GM10248 (cell line): ENCODE results near the gene MPPED1.

Experiments used
- CTCF ChIA-PET: fragments of 300-600 bp; sonication (Branson Sonifier 250); formaldehyde crosslinking; extraction: SDS; loops from one replicate; lab custom pipeline; 2021; ENCODE audit warnings: antibody characterized with exemption; lab: Yijun Ruan, JAX
- POLR2A ChIA-PET: fragments of 350-650 bp; sonication (Branson Sonifier 250); formaldehyde crosslinking; extraction: SDS; loops from one replicate; lab custom pipeline; 2020; ENCODE audit warnings: antibody characterized with exemption; lab: Yijun Ruan, JAX
- DNase-seq: peaks from one replicate; pipeline ENCODE4 v3.0.0; 2012; ENCODE audit errors: extremely low spot score
- TF ChIP-seq, protein P1 (sequence below): IDR thresholded peaks from 2 replicates; pipeline ENCODE4 v1.5.1; 2012; ENCODE audit warnings: mild to moderate bottlenecking, low read depth; ENCODE audit errors: extremely low read depth, missing control alignments, control extremely low read depth

Gene MPPED1

GRCh38 chr22:43427296-43428004, 15.6 kb downstream of the MPPED1 start:
- CTCF ChIA-PET, result no interaction called here
- TF ChIP-seq, protein P1, sequence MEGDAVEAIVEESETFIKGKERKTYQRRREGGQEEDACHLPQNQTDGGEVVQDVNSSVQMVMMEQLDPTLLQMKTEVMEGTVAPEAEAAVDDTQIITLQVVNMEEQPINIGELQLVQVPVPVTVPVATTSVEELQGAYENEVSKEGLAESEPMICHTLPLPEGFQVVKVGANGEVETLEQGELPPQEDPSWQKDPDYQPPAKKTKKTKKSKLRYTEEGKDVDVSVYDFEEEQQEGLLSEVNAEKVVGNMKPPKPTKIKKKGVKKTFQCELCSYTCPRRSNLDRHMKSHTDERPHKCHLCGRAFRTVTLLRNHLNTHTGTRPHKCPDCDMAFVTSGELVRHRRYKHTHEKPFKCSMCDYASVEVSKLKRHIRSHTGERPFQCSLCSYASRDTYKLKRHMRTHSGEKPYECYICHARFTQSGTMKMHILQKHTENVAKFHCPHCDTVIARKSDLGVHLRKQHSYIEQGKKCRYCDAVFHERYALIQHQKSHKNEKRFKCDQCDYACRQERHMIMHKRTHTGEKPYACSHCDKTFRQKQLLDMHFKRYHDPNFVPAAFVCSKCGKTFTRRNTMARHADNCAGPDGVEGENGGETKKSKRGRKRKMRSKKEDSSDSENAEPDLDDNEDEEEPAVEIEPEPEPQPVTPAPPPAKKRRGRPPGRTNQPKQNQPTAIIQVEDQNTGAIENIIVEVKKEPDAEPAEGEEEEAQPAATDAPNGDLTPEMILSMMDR, result no peak
- POLR2A ChIA-PET, result no interaction called here
- no peak for DNase-seq

- TF ChIP-seq, protein P1, result no peak
- DNase-seq, result no peak
- ChIA-PET CTCF (no interaction called here), POLR2A (no interaction called here)
Measured at GRCh38 chr22:43428005-43428485, 16.2 kb downstream of the MPPED1 start.

DNA sequence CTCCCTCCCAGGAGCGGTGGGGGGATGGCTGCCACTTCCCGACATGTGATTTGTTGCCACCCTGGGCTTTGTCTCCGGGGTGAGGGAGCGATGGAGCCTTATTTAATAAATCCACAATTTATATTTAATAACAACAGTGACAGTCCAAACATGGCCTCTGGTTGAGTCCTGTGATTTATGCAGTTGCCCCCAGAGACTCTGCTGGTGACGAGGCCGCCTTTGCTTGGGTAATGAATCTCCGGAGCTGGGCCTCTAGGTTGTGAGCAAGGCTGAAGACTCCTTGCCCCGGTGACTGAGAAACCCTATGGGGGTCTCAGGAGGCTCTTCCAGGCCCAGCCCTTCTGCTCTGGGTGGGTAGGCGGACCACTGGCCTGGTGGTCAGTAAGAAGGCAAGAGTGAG, 16.7 kb downstream of the MPPED1 start:
- TF ChIP-seq, protein P1, result no peak
- ChIA-PET POLR2A (no interaction called here), CTCF (no interaction called here)
- DNase-seq, result no peak

- ChIA-PET POLR2A (no interaction called here), CTCF (no interaction called here)
- TF ChIP-seq, protein P1, result no peak
- no peak for DNase-seq
Measured at GRCh38 chr22:43429426-43429825, 17.6 kb downstream of the MPPED1 start.

GRCh38 chr22:43431808-43432554, 20.2 kb downstream of the MPPED1 start:
- no peak for DNase-seq
- POLR2A ChIA-PET, result no interaction called here
- TF ChIP-seq, protein P1, result no peak
- CTCF ChIA-PET, result interaction anchor here (1.9 kb wide), 1 partner anchor 10 kb away, joined by 6 read pairs; no protein-coding TSS in a partner anchor

GRCh38 chr22:43432883-43433415, 21.1 kb downstream of the MPPED1 start:
- CTCF ChIA-PET, result no interaction called here
- TF ChIP-seq, protein P1, result no peak
- no peak for DNase-seq
- POLR2A ChIA-PET, result no interaction called here
